ENCODE results near the gene VSIG4. TPM values are rescaled to one million over a fixed set of nuclear protein-coding genes. Genes with fewer than 3 reads are reported as not detected.
A peak's percentile ranks its signal among the peaks of the same experiment; 100 is the strongest.

VSIG4 gene
- total RNA-seq, 4 donors from 2014 or later = 22.3 to 253 (median 97.0) TPM

DNA sequence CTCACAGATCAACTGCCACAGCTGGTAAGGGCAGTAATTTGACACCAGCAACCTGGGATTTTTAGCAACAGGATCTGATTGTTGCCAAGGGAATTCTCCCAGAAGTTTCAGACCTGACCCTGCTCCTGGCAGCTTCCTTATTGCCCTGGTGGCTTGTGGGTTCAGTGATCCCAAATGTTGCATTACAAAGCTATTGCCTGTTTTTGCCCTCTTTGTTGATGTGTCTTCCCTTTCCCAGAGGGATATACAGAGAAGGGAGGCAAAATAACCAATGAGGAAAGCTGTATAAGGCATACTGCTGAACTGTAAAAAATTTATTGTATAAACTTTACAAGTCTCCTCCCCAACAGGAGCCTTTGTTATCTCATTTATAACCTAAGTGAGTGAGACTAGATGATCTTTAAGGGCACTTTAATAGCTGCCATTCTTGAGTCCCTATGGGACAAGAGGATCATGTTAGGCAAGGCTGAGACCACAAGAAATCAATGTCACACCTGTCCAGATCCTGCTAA, 22.2 kb downstream of the VSIG4 start:
- peak overlapping the region in 1 of 2 donors; percentile 16 for H3K4me3 ChIP-seq

GRCh38 chrX:66016905-66017658, 22.8 kb downstream of the VSIG4 start:
- H3K4me1 ChIP-seq = no peaks in the 10 kb centered on the region

More for the DNA sequence above, 22.2 kb downstream of the VSIG4 start:
- TF ChIP-seq EP300 (IDR thresholded peaks at IDR 0.05) (no peak), POLR2A (IDR thresholded peaks at IDR 0.05) (no peak), POLR2AphosphoS5 (IDR thresholded peaks at IDR 0.05) (no peak), CTCF (IDR thresholded peaks at IDR 0.05) (no peak)
- Histone ChIP-seq H3K27me3 (no peaks in the 10 kb centered on the region), H3K4me1 (no peaks in the 10 kb centered on the region), H3K9me3 (no peaks in the 10 kb centered on the region), H3K36me3 (no peaks in the 10 kb centered on the region), H3K27ac (no peak overlapping the region)
- no peak for ATAC-seq

GRCh38 chrX:66015900-66016689, 23.8 kb downstream of the VSIG4 start:
- Histone ChIP-seq H3K27ac (no peak overlapping the region), H3K9me3 (no peaks in the 10 kb centered on the region), H3K27me3 (no peaks in the 10 kb centered on the region), H3K4me1 (no peaks in the 10 kb centered on the region), H3K36me3 (no peaks in the 10 kb centered on the region), H3K4me3 (peak overlapping the region in 1 of 2 donors; percentile 18)
- TF ChIP-seq POLR2A (IDR thresholded peaks at IDR 0.05) (no peak), CTCF (IDR thresholded peaks at IDR 0.05) (no peak), EP300 (IDR thresholded peaks at IDR 0.05) (no peak), POLR2AphosphoS5 (IDR thresholded peaks at IDR 0.05) (no peak)
- no peak for ATAC-seq
- 43% methylated on average over 1 of the region's 1 CpG; no CpG with 5 or more reads in 1 of the 2 donors for WGBS, 2 donors (ENCODE audit: low coverage in 1 of 2)

More at GRCh38 chrX:66016905-66017658, 22.8 kb downstream of the VSIG4 start:
- Histone ChIP-seq H3K27ac (no peak overlapping the region), H3K36me3 (no peaks in the 10 kb centered on the region), H3K9me3 (no peaks in the 10 kb centered on the region), H3K27me3 (no peaks in the 10 kb centered on the region), H3K4me3 (peak overlapping the region in 1 of 2 donors; percentile 16)
- no peak for ATAC-seq
- TF ChIP-seq POLR2AphosphoS5 (IDR thresholded peaks at IDR 0.05) (no peak), CTCF (IDR thresholded peaks at IDR 0.05) (no peak), POLR2A (IDR thresholded peaks at IDR 0.05) (no peak), EP300 (IDR thresholded peaks at IDR 0.05) (no peak)
- 60% methylated on average over 2 of the region's 2 CpGs; no CpG with 5 or more reads in 1 of the 2 donors for WGBS, 2 donors (ENCODE audit: low coverage in 1 of 2)

DNA sequence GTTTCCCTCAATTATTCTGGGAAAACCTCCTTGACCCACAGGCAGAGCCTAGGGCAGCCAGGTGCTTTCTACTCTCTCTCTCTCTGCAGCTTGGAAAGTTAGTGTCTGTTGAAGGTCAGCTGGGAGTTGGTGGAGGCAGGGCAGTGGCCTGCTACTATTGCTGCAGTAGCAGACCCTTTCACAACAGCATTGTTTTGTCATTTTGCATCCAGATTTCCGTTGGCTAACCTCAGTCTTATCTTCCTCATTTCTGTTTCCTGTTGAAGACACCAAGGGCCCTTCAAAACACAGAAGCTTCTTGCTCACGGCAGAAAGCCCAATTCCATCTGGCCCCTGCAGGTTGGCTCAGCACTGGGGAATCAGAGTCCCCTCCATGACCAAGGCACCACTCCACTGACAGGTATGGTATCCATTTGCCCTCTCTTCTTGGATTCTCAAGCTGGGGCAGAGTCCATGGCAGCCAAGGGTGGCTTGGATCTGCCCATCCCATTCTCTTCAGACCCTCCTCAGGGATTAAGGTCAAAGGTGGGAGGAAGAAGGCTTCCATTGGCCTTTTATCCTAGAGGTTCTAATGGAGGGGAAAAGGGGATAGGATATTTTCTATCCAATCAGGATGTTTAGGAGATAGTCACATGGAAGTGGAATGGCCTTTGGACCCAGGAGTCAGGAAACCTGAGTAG, 24.6 kb downstream of the VSIG4 start:
- Histone ChIP-seq H3K4me3 (peak overlapping the region in 1 of 2 donors; percentile 18), H3K4me1 (no peaks in the 10 kb centered on the region), H3K27ac (peak overlapping the region in 1 of 4 donors; percentile 19), H3K27me3 (no peaks in the 10 kb centered on the region), H3K36me3 (no peaks in the 10 kb centered on the region), H3K9me3 (no peaks in the 10 kb centered on the region)
- peak; percentile 54 for ATAC-seq
- TF ChIP-seq CTCF (IDR thresholded peaks at IDR 0.05) = no peak
- no peak for TF ChIP-seq POLR2AphosphoS5 (IDR thresholded peaks at IDR 0.05)
- no peak for TF ChIP-seq EP300 (IDR thresholded peaks at IDR 0.05)
- TF ChIP-seq POLR2A (IDR thresholded peaks at IDR 0.05) = no peak
- WGBS, 2 donors (ENCODE audit: low coverage in 1 of 2) = 54% methylated on average over 2 of the region's 2 CpGs; no CpG with 5 or more reads in 1 of the 2 donors

All from gastroesophageal sphincter (tissue), 4 donors.